ENCODE data around the gene TBC1D8. TPM values are rescaled to one million over a fixed set of nuclear protein-coding genes. Genes with fewer than 3 reads are reported as not detected.

Gene TBC1D8
- total and polyA plus RNA-seq, 2 of the 13 experiments (the other 11 are each of a cell fraction or from before 2014, with no cell fraction given): 45.1 to 95.4 TPM

GRCh38 chr2:101124643-101125366, 26.4 kb downstream of the TBC1D8 start (continued):
- TF ChIP-seq AHDC1 (CRISPR knock-in tag; IDR thresholded peaks at IDR 0.05; ENCODE audit: borderline replicate concordance): peak; percentile 85; the same call in 1 of the 2 replicates
- no peak for TF ChIP-seq SMARCE1 (IDR thresholded peaks at IDR 0.05; ENCODE audit: borderline replicate concordance)
- TF ChIP-seq SOX5 (CRISPR knock-in tag; IDR thresholded peaks at IDR 0.05; ENCODE audit: borderline replicate concordance): peak; percentile 93
- no peak for TF ChIP-seq ZNF563 (CRISPR knock-in tag; IDR thresholded peaks at IDR 0.05)
- TF ChIP-seq ETV5 (CRISPR knock-in tag; IDR thresholded peaks at IDR 0.05; ENCODE audit: borderline replicate concordance): peak; percentile 86; the same call in 1 of the 2 replicates
- peak; percentile 79 for TF ChIP-seq ASH2L (IDR thresholded peaks at IDR 0.05; ENCODE audit: insufficient read length, low read depth, low read length)
- TF ChIP-seq ZNF737 (CRISPR knock-in tag; IDR thresholded peaks at IDR 0.05; ENCODE audit: borderline replicate concordance): no peak
- no peak for TF ChIP-seq HOXA7 (CRISPR knock-in tag; IDR thresholded peaks at IDR 0.05)
- TF ChIP-seq MIER3 (CRISPR knock-in tag; IDR thresholded peaks at IDR 0.05; ENCODE audit: borderline replicate concordance): peak; percentile 59; the same call in 1 of the 2 replicates
- peak; percentile 87 for TF ChIP-seq GATAD2A (CRISPR knock-in tag; IDR thresholded peaks at IDR 0.05)
- no peak for TF ChIP-seq NFRKB (IDR thresholded peaks at IDR 0.05)
- no peak for TF ChIP-seq KDM5B (CRISPR knock-in tag; IDR thresholded peaks at IDR 0.05; ENCODE audit: borderline replicate concordance)
- TF ChIP-seq SAP130 (CRISPR knock-in tag; IDR thresholded peaks at IDR 0.05; ENCODE audit: low read depth): peak; percentile 92
- peak; percentile 52; the same call in 1 of the 2 replicates for TF ChIP-seq CREB1 (IDR thresholded peaks at IDR 0.05)
- peak; percentile 74 for TF ChIP-seq CREB1 (CRISPR knock-in tag; IDR thresholded peaks at IDR 0.05)
- TF ChIP-seq DBP (CRISPR knock-in tag; IDR thresholded peaks at IDR 0.05; ENCODE audit: not compliant biosample characterization): no peak
- TF ChIP-seq THAP11 (CRISPR knock-in tag; IDR thresholded peaks at IDR 0.05): peak; percentile 56; the same call in 1 of the 2 replicates
- no peak for TF ChIP-seq ATM (IDR thresholded peaks at IDR 0.05; ENCODE audit: borderline replicate concordance)
- no peak for TF ChIP-seq FOXM1 (CRISPR knock-in tag; IDR thresholded peaks at IDR 0.05)
- TF ChIP-seq RFX1 (IDR thresholded peaks at IDR 0.05): no peak
- TF ChIP-seq KLF16 (CRISPR knock-in tag; IDR thresholded peaks at IDR 0.05): peak in 1 of 2 experiments; percentile 90; a peak in 2 of 4 replicates
- peak; percentile 80; the same call in 1 of the 2 replicates for TF ChIP-seq HMG20B (CRISPR knock-in tag; conservative IDR thresholded peaks at IDR 0.05)
- TF ChIP-seq HNF4G (IDR thresholded peaks at IDR 0.05; ENCODE audit: borderline replicate concordance, low read depth, low read length): peak; percentile 76
- TF ChIP-seq HNF4G (CRISPR knock-in tag; IDR thresholded peaks at IDR 0.05; ENCODE audit: borderline replicate concordance, low read depth): peak; percentile 69; the same call in 1 of the 2 replicates
- no peak for TF ChIP-seq ZNF20 (CRISPR knock-in tag; IDR thresholded peaks at IDR 0.05)
- TF ChIP-seq ZNF660 (CRISPR knock-in tag; IDR thresholded peaks at IDR 0.05; ENCODE audit: borderline replicate concordance, low read depth): no peak

All from HepG2 (cell line).